ENCODE measurements around the gene TC2N. TPM values are rescaled to one million over a fixed set of nuclear protein-coding genes. Genes with fewer than 3 reads are reported as not detected.

Gene TC2N
- total RNA-seq, 1 experiment from 2014 or later, result 16.4 TPM

DNA sequence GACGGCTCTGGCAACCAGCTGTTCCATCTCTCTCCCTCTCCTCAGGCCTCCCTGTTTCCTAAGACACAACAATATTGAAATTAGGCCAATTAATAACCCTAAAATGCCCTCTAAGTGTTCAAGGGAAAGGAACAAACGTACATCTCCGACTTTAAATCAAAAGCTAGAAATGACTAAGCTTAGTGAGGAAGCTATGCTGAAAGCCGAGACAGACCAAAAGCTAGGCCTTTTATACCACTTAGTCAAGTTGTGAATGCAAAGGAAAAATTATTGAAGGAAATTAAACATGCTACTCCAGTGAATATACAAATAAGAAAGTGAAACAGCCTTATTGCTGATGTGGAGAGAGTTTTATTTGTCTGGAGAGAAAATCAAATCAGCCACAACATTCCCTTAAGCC lies 73.6 kb downstream of the TC2N start:
- H4K91ac ChIP-seq (ENCODE audit: insufficient read length, low read depth, low read length), result no peak overlapping the region
- H2AFZ ChIP-seq (ENCODE audit: low read length), result no peak overlapping the region
- no peaks in the 10 kb centered on the region for H3K27me3 ChIP-seq (ENCODE audit: insufficient read depth, low read length)
- no peak overlapping the region for H2BK20ac ChIP-seq (ENCODE audit: low read depth, low read length, poor library complexity, severe bottlenecking)
- no peaks in the 10 kb centered on the region for H3K79me1 ChIP-seq (ENCODE audit: insufficient read depth, low read depth, low read length, poor library complexity, severe bottlenecking)
- Mint-ChIP-seq H3K27me3 (ENCODE audit: low read depth) (no peaks in the 10 kb centered on the region), H3K9me3 (no peaks in the 10 kb centered on the region; a peak in 1 of 5 replicates), H3K27ac (no peak overlapping the region), H3K36me3 (ENCODE audit: insufficient read depth in 1 of 3, low read depth in 3 of 3) (peaks cover 2 to 24% (median 3%) of the 10 kb centered on the region in 3 experiments; a peak in 6 of 7 replicates), H3K4me3 (no peak overlapping the region), H3K4me1 (peaks cover 2 to 3% of the 10 kb centered on the region in 2 experiments; a peak in 1 of 4 replicates)
- H4K8ac ChIP-seq (replicated peaks; ENCODE audit: insufficient read length, low read depth, low read length), result no peak overlapping the region
- H3K4ac ChIP-seq (ENCODE audit: low read depth, low read length), result no peak overlapping the region
- no peak overlapping the region for H2AK5ac ChIP-seq (ENCODE audit: insufficient read length, low read length)
- TF ChIP-seq, protein P1, sequence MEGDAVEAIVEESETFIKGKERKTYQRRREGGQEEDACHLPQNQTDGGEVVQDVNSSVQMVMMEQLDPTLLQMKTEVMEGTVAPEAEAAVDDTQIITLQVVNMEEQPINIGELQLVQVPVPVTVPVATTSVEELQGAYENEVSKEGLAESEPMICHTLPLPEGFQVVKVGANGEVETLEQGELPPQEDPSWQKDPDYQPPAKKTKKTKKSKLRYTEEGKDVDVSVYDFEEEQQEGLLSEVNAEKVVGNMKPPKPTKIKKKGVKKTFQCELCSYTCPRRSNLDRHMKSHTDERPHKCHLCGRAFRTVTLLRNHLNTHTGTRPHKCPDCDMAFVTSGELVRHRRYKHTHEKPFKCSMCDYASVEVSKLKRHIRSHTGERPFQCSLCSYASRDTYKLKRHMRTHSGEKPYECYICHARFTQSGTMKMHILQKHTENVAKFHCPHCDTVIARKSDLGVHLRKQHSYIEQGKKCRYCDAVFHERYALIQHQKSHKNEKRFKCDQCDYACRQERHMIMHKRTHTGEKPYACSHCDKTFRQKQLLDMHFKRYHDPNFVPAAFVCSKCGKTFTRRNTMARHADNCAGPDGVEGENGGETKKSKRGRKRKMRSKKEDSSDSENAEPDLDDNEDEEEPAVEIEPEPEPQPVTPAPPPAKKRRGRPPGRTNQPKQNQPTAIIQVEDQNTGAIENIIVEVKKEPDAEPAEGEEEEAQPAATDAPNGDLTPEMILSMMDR (conservative IDR thresholded peaks at IDR 0.05), result no peak
- H3K9ac ChIP-seq (ENCODE audit: extremely low read depth, insufficient read length, low read length), result no peak overlapping the region
- H3K14ac ChIP-seq (ENCODE audit: insufficient read depth, low read length), result no peak overlapping the region
- no peaks in the 10 kb centered on the region for H4K20me1 ChIP-seq (ENCODE audit: control insufficient read depth, insufficient read depth, insufficient read length)
- H2BK15ac ChIP-seq (ENCODE audit: low read depth, low read length), result no peak overlapping the region
- H3K79me2 ChIP-seq (ENCODE audit: insufficient read depth, low read length), result no peaks in the 10 kb centered on the region
- no peak overlapping the region for H3K23ac ChIP-seq (ENCODE audit: insufficient read length, low read depth, low read length)
- H3K27ac ChIP-seq (ENCODE audit: insufficient read length, low read depth, low read length), result no peak overlapping the region
- H3K23me2 ChIP-seq (ENCODE audit: insufficient read length, low read depth, low read length, poor library complexity, severe bottlenecking), result no peaks in the 10 kb centered on the region
- no peak overlapping the region for H2BK12ac ChIP-seq (ENCODE audit: insufficient read length, low read depth, low read length)
- H3K56ac ChIP-seq (ENCODE audit: insufficient read length, low read depth, low read length), result no peak overlapping the region
- H2BK5ac ChIP-seq (ENCODE audit: insufficient read length, low read length), result no peak overlapping the region
- whole genome bisulfite sequencing (ENCODE audit: extremely low coverage, insufficient read length, low lambda C conversion rate), result no CpG with 5 or more reads among the region's 4 CpGs
- H3K9me3 ChIP-seq (ENCODE audit: control insufficient read depth, low read depth, low read length), result no peaks in the 10 kb centered on the region
- H4K5ac ChIP-seq (ENCODE audit: insufficient read length, low read depth, low read length), result no peak overlapping the region
- H3K18ac ChIP-seq (ENCODE audit: insufficient read length, low read depth, low read length), result no peak overlapping the region
- H3T11ph ChIP-seq (ENCODE audit: low read length), result no peak overlapping the region
- no peak overlapping the region for H2BK120ac ChIP-seq (ENCODE audit: low read depth, low read length, poor library complexity, severe bottlenecking)
- no peaks in the 10 kb centered on the region for H3K4me1 ChIP-seq (ENCODE audit: insufficient read depth, low read length)
- no peak for DNase-seq
- H3K4me2 ChIP-seq (ENCODE audit: insufficient read depth, insufficient read length, low read length), result no peak overlapping the region
